GM12891 (cell line): ENCODE data around the gene ACP2.

Source experiments
- PAX5 ChIP-seq: IDR thresholded peaks from 2 replicates; pipeline ENCODE4 v1.6.1; 2011; ENCODE audit warnings: low read length, moderate library complexity, mild to moderate bottlenecking; ENCODE audit not compliant: insufficient read depth, severe bottlenecking
- POLR2A ChIP-seq: IDR thresholded peaks from 2 replicates; pipeline ENCODE4 v1.6.1; 2011; ENCODE audit warnings: low read depth, low read length, control low read depth
- POLR2AphosphoS5 ChIP-seq: IDR thresholded peaks from 2 replicates; pipeline ENCODE4 v1.6.1; 2011; ENCODE audit warnings: low read depth, low read length, control low read depth
- POU2F2 ChIP-seq: IDR thresholded peaks from 2 replicates; pipeline ENCODE4 v1.6.1; 2011; ENCODE audit warnings: low read depth, mild to moderate bottlenecking, control low read depth, low read length, moderate library complexity
- SPI1 ChIP-seq: IDR thresholded peaks from 2 replicates; pipeline ENCODE4 v1.6.1; 2011; ENCODE audit warnings: low read depth, low read length, control low read depth
- TAF1 ChIP-seq: IDR thresholded peaks from 2 replicates; pipeline ENCODE4 v1.6.1; 2011; ENCODE audit warnings: low read depth, low read length, control low read depth

GRCh38 chr11:47260366-47260765, 11.8 kb upstream of the ACP2 start:
- TF ChIP-seq POLR2A, result no peak
- TF ChIP-seq POLR2AphosphoS5, result no peak
- no peak for TF ChIP-seq TAF1
- TF ChIP-seq SPI1, result no peak
- TF ChIP-seq POU2F2, result no peak
- TF ChIP-seq PAX5, result no peak
